ENCODE results near the gene C10orf67.

The C10orf67 gene

GRCh38 chr10:23194471-23194965, 150.1 kb downstream of the C10orf67 start:
- Histone ChIP-seq H3K9me3 (ENCODE audit: control insufficient read depth in 5 of 5, low read length in 5 of 5) (no peaks in the 10 kb centered on the region), H3K4me1 (ENCODE audit: control insufficient read depth in 5 of 5, insufficient read depth in 5 of 5, low read length in 5 of 5) (peaks cover 0 to 11% (median 3%) of the 10 kb centered on the region in 5 donors), H3K27ac (ENCODE audit: low read depth, low read length) (no peak overlapping the region), H3K27me3 (ENCODE audit: control insufficient read depth in 5 of 5, insufficient read depth in 4 of 5, low read length in 5 of 5) (peaks cover 37 to 75% (median 67%) of the 10 kb centered on the region in 5 donors), H3K4me3 (ENCODE audit: low read depth in 1 of 5, low read length in 5 of 5) (no peak overlapping the region), H3K9ac (ENCODE audit: low read length in 5 of 5) (no peak overlapping the region), H3K36me3 (ENCODE audit: control insufficient read depth in 5 of 5, insufficient read depth in 5 of 5, low read length in 5 of 5) (no peaks in the 10 kb centered on the region)

- Histone ChIP-seq H3K4me3 (ENCODE audit: low read depth in 1 of 5, low read length in 5 of 5) (no peak overlapping the region), H3K4me1 (ENCODE audit: control insufficient read depth in 5 of 5, insufficient read depth in 5 of 5, low read length in 5 of 5) (peaks cover 0 to 11% (median 3%) of the 10 kb centered on the region in 5 donors), H3K36me3 (ENCODE audit: control insufficient read depth in 5 of 5, insufficient read depth in 5 of 5, low read length in 5 of 5) (no peaks in the 10 kb centered on the region), H3K9ac (ENCODE audit: low read length in 5 of 5) (no peak overlapping the region), H3K27me3 (ENCODE audit: control insufficient read depth in 5 of 5, insufficient read depth in 4 of 5, low read length in 5 of 5) (peaks cover 31 to 75% (median 68%) of the 10 kb centered on the region in 5 donors), H3K27ac (ENCODE audit: low read depth, low read length) (no peak overlapping the region), H3K9me3 (ENCODE audit: control insufficient read depth in 5 of 5, low read length in 5 of 5) (no peaks in the 10 kb centered on the region)
Measured at GRCh38 chr10:23193435-23194074, 151.0 kb downstream of the C10orf67 start.

- Histone ChIP-seq H3K27me3 (ENCODE audit: control insufficient read depth in 5 of 5, insufficient read depth in 4 of 5, low read length in 5 of 5) (peaks cover 35 to 75% (median 65%) of the 10 kb centered on the region in 5 donors), H3K4me3 (ENCODE audit: low read depth in 1 of 5, low read length in 5 of 5) (no peak overlapping the region), H3K9me3 (ENCODE audit: control insufficient read depth in 5 of 5, low read length in 5 of 5) (no peaks in the 10 kb centered on the region), H3K4me1 (ENCODE audit: control insufficient read depth in 5 of 5, insufficient read depth in 5 of 5, low read length in 5 of 5) (peaks cover 0 to 11% (median 3%) of the 10 kb centered on the region in 5 donors), H3K27ac (ENCODE audit: low read depth, low read length) (no peak overlapping the region), H3K36me3 (ENCODE audit: control insufficient read depth in 5 of 5, insufficient read depth in 5 of 5, low read length in 5 of 5) (no peaks in the 10 kb centered on the region), H3K9ac (ENCODE audit: low read length in 5 of 5) (no peak overlapping the region)
Measured at GRCh38 chr10:23192712-23193434, 151.7 kb downstream of the C10orf67 start.

- peaks cover 0 to 11% (median 3%) of the 10 kb centered on the region in 5 donors for H3K4me1 ChIP-seq (ENCODE audit: control insufficient read depth in 5 of 5, insufficient read depth in 5 of 5, low read length in 5 of 5)
- H3K4me3 ChIP-seq (ENCODE audit: low read depth in 1 of 5, low read length in 5 of 5) = no peak within 1 kb of the TSS
- no peak within 1 kb of the TSS for H3K27ac ChIP-seq (ENCODE audit: low read depth, low read length)
- H3K36me3 ChIP-seq (ENCODE audit: control insufficient read depth in 5 of 5, insufficient read depth in 5 of 5, low read length in 5 of 5) = no peaks in the 10 kb centered on the region
- H3K9me3 ChIP-seq (ENCODE audit: control insufficient read depth in 5 of 5, low read length in 5 of 5) = no peaks in the 10 kb centered on the region
- no peak within 1 kb of the TSS for H3K9ac ChIP-seq (ENCODE audit: low read length in 5 of 5)
- H3K27me3 ChIP-seq (ENCODE audit: control insufficient read depth in 5 of 5, insufficient read depth in 4 of 5, low read length in 5 of 5) = peaks cover 35 to 72% (median 57%) of the 10 kb centered on the region in 5 donors
Measured at GRCh38 chr10:23191764-23192711, 152.6 kb downstream of the C10orf67 start, which contains the start of gene PTF1A. TSS of gene PTF1A (plus strand) at chr10:23192312. CDS start at chr10:23192531, 219 bp downstream.

GRCh38 chr10:23190872-23191763, 153.5 kb downstream of the C10orf67 start:
- Histone ChIP-seq H3K4me3 (ENCODE audit: low read depth in 1 of 5, low read length in 5 of 5) (no peak overlapping the region), H3K4me1 (ENCODE audit: control insufficient read depth in 5 of 5, insufficient read depth in 5 of 5, low read length in 5 of 5) (peaks cover 0 to 11% (median 3%) of the 10 kb centered on the region in 5 donors), H3K9ac (ENCODE audit: low read length in 5 of 5) (no peak overlapping the region), H3K9me3 (ENCODE audit: control insufficient read depth in 5 of 5, low read length in 5 of 5) (no peaks in the 10 kb centered on the region), H3K36me3 (ENCODE audit: control insufficient read depth in 5 of 5, insufficient read depth in 5 of 5, low read length in 5 of 5) (no peaks in the 10 kb centered on the region), H3K27me3 (ENCODE audit: control insufficient read depth in 5 of 5, insufficient read depth in 4 of 5, low read length in 5 of 5) (peaks cover 26 to 65% (median 51%) of the 10 kb centered on the region in 5 donors), H3K27ac (ENCODE audit: low read depth, low read length) (no peak overlapping the region)

GRCh38 chr10:23189024-23189423, 155.6 kb downstream of the C10orf67 start:
- no peak overlapping the region for H3K9ac ChIP-seq (ENCODE audit: low read length in 5 of 5)
- H3K4me1 ChIP-seq (ENCODE audit: control insufficient read depth in 5 of 5, insufficient read depth in 5 of 5, low read length in 5 of 5) = peaks cover 0 to 7% (median 3%) of the 10 kb centered on the region in 5 donors
- no peak overlapping the region for H3K4me3 ChIP-seq (ENCODE audit: low read depth in 1 of 5, low read length in 5 of 5)
- peaks cover 13 to 45% (median 31%) of the 10 kb centered on the region in 5 donors for H3K27me3 ChIP-seq (ENCODE audit: control insufficient read depth in 5 of 5, insufficient read depth in 4 of 5, low read length in 5 of 5)
- H3K36me3 ChIP-seq (ENCODE audit: control insufficient read depth in 5 of 5, insufficient read depth in 5 of 5, low read length in 5 of 5) = no peaks in the 10 kb centered on the region
- H3K27ac ChIP-seq (ENCODE audit: low read depth, low read length) = no peak overlapping the region
- H3K9me3 ChIP-seq (ENCODE audit: control insufficient read depth in 5 of 5, low read length in 5 of 5) = no peaks in the 10 kb centered on the region

GRCh38 chr10:23187155-23187554, 157.4 kb downstream of the C10orf67 start:
- Histone ChIP-seq H3K9me3 (ENCODE audit: control insufficient read depth in 5 of 5, low read length in 5 of 5) (no peaks in the 10 kb centered on the region), H3K27ac (ENCODE audit: low read depth, low read length) (no peak overlapping the region), H3K4me3 (ENCODE audit: low read depth in 1 of 5, low read length in 5 of 5) (no peak overlapping the region), H3K4me1 (ENCODE audit: control insufficient read depth in 5 of 5, insufficient read depth in 5 of 5, low read length in 5 of 5) (no peaks in the 10 kb centered on the region), H3K9ac (ENCODE audit: low read length in 5 of 5) (no peak overlapping the region), H3K27me3 (ENCODE audit: control insufficient read depth in 5 of 5, insufficient read depth in 4 of 5, low read length in 5 of 5) (peaks cover 5 to 38% (median 28%) of the 10 kb centered on the region in 5 donors), H3K36me3 (ENCODE audit: control insufficient read depth in 5 of 5, insufficient read depth in 5 of 5, low read length in 5 of 5) (no peaks in the 10 kb centered on the region)

- Histone ChIP-seq H3K36me3 (ENCODE audit: control insufficient read depth in 5 of 5, insufficient read depth in 5 of 5, low read length in 5 of 5) (no peaks in the 10 kb centered on the region), H3K9me3 (ENCODE audit: control insufficient read depth in 5 of 5, low read length in 5 of 5) (no peaks in the 10 kb centered on the region), H3K4me3 (ENCODE audit: low read depth in 1 of 5, low read length in 5 of 5) (no peak overlapping the region), H3K4me1 (ENCODE audit: control insufficient read depth in 5 of 5, insufficient read depth in 5 of 5, low read length in 5 of 5) (no peaks in the 10 kb centered on the region), H3K27ac (ENCODE audit: low read depth, low read length) (no peak overlapping the region), H3K9ac (ENCODE audit: low read length in 5 of 5) (no peak overlapping the region), H3K27me3 (ENCODE audit: control insufficient read depth in 5 of 5, insufficient read depth in 4 of 5, low read length in 5 of 5) (peaks cover 5 to 35% (median 28%) of the 10 kb centered on the region in 5 donors)
Measured at GRCh38 chr10:23186697-23187096, 157.9 kb downstream of the C10orf67 start.

- Histone ChIP-seq H3K4me1 (ENCODE audit: control insufficient read depth in 5 of 5, insufficient read depth in 5 of 5, low read length in 5 of 5) (no peaks in the 10 kb centered on the region), H3K9me3 (ENCODE audit: control insufficient read depth in 5 of 5, low read length in 5 of 5) (no peaks in the 10 kb centered on the region), H3K36me3 (ENCODE audit: control insufficient read depth in 5 of 5, insufficient read depth in 5 of 5, low read length in 5 of 5) (no peaks in the 10 kb centered on the region), H3K4me3 (ENCODE audit: low read depth in 1 of 5, low read length in 5 of 5) (no peak overlapping the region), H3K9ac (ENCODE audit: low read length in 5 of 5) (no peak overlapping the region), H3K27me3 (ENCODE audit: control insufficient read depth in 5 of 5, insufficient read depth in 4 of 5, low read length in 5 of 5) (peaks cover 5 to 30% (median 23%) of the 10 kb centered on the region in 5 donors), H3K27ac (ENCODE audit: low read depth, low read length) (no peak overlapping the region)
Measured at GRCh38 chr10:23186178-23186577, 158.4 kb downstream of the C10orf67 start.

Data from subcutaneous abdominal adipose tissue (tissue), 5 donors.